ENCODE results near the gene HACE1.

Gene HACE1

GRCh38 chr6:104688283-104688969, 171.3 kb downstream of the HACE1 start:
- DNase-seq (ENCODE audit: low read depth, low spot score), result no peak

GRCh38 chr6:104686550-104687175, 173.1 kb downstream of the HACE1 start:
- DNase-seq (ENCODE audit: low read depth, low spot score), result no peak

- DNase-seq (ENCODE audit: low read depth, low spot score), result no peak
Measured at GRCh38 chr6:104685871-104686549, 173.7 kb downstream of the HACE1 start.

- DNase-seq (ENCODE audit: low read depth, low spot score), result no peak
Measured at GRCh38 chr6:104684911-104685415, 174.8 kb downstream of the HACE1 start.

GRCh38 chr6:104683809-104684208, 175.9 kb downstream of the HACE1 start:
- DNase-seq (ENCODE audit: low read depth, low spot score), result no peak

- DNase-seq (ENCODE audit: low read depth, low spot score), result peak; percentile 42
Measured at GRCh38 chr6:104682722-104683643, 176.7 kb downstream of the HACE1 start.

GRCh38 chr6:104680539-104680938, 179.2 kb downstream of the HACE1 start:
- DNase-seq (ENCODE audit: low read depth, low spot score), result no peak

- DNase-seq (ENCODE audit: low read depth, low spot score), result no peak
Measured at GRCh38 chr6:104679971-104680370, 179.7 kb downstream of the HACE1 start.

Data from activated naive CD8-positive, alpha-beta T cell treated with anti-CD3 and anti-CD28 coated beads, Interleukin-2, amount 50 U/mL, for 16 hours (primary cell).